SK-N-SH (cell line): ENCODE results near the gene PKNOX2.

Source experiments
- CHD2 ChIP-seq: fragments of 150-350 bp; IDR thresholded peaks from 2 replicates; pipeline ENCODE4 v1.6.1; 2018; ENCODE audit warnings: low read length; ENCODE audit not compliant: partially characterized antibody
- ELF1 ChIP-seq: IDR thresholded peaks from 2 replicates; pipeline ENCODE4 v1.4.0; 2012
- EP300 ChIP-seq, 2 experiments: IDR thresholded peaks; 2 replicates each; pipeline versions ENCODE4 v1.4.0 to v1.6.1; 2012; ENCODE audit warnings: borderline replicate concordance in 1 of 2, low read depth in 1 of 2, low read length in 1 of 2
- EZH2phosphoT487 ChIP-seq: fragments of 200-600 bp; sonication (generic); IDR thresholded peaks from 2 replicates; pipeline ENCODE4 v1.6.1; 2017; ENCODE audit warnings: low read depth, mixed run types, mild to moderate bottlenecking, antibody characterized with exemption, moderate library complexity, borderline replicate concordance
- IRF3 ChIP-seq: fragments of 150-350 bp; IDR thresholded peaks from 2 replicates; pipeline ENCODE4 v1.6.1; 2016; ENCODE audit warnings: mild to moderate bottlenecking, low read depth, low read length
- MAX ChIP-seq: IDR thresholded peaks from 2 replicates; pipeline ENCODE4 v1.4.0; 2012; ENCODE audit warnings: low read depth
- MEF2A ChIP-seq: IDR thresholded peaks from 2 replicates; pipeline ENCODE4 v1.4.0; 2012; ENCODE audit warnings: low read depth, borderline replicate concordance
- POLR2AphosphoS5 ChIP-seq: IDR thresholded peaks from 2 replicates; pipeline ENCODE4 v1.6.1; 2012; ENCODE audit warnings: low read depth, low read length
- YY1 ChIP-seq: IDR thresholded peaks from 2 replicates; pipeline ENCODE4 v1.4.0; 2012; ENCODE audit warnings: low read depth, mild to moderate bottlenecking
- TF ChIP-seq, protein P1 (sequence below): fragments of 200-600 bp; sonication (generic); IDR thresholded peaks from 2 replicates; pipeline ENCODE4 v1.6.1; 2017; ENCODE audit warnings: antibody characterized with exemption, mild to moderate bottlenecking, moderate library complexity

- TF ChIP-seq, protein P1, sequence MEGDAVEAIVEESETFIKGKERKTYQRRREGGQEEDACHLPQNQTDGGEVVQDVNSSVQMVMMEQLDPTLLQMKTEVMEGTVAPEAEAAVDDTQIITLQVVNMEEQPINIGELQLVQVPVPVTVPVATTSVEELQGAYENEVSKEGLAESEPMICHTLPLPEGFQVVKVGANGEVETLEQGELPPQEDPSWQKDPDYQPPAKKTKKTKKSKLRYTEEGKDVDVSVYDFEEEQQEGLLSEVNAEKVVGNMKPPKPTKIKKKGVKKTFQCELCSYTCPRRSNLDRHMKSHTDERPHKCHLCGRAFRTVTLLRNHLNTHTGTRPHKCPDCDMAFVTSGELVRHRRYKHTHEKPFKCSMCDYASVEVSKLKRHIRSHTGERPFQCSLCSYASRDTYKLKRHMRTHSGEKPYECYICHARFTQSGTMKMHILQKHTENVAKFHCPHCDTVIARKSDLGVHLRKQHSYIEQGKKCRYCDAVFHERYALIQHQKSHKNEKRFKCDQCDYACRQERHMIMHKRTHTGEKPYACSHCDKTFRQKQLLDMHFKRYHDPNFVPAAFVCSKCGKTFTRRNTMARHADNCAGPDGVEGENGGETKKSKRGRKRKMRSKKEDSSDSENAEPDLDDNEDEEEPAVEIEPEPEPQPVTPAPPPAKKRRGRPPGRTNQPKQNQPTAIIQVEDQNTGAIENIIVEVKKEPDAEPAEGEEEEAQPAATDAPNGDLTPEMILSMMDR, result no peak
- TF ChIP-seq YY1 (no peak), EZH2phosphoT487 (no peak), IRF3 (no peak), POLR2AphosphoS5 (no peak), MAX (no peak), MEF2A (no peak), EP300 (IDR thresholded peaks at IDR 0.05; ENCODE audit: borderline replicate concordance in 1 of 2, low read depth in 1 of 2, low read length in 1 of 2) (no peak), CHD2 (no peak), ELF1 (no peak)
These were observed 7.4 kb downstream of the PKNOX2 start for GRCh38 chr11:125171974-125172373.
